ENCODE measurements around the gene MAML1. TPM values are rescaled to one million over a fixed set of nuclear protein-coding genes. Genes with fewer than 3 reads are reported as not detected.

The MAML1 gene
- total RNA-seq, 1 donor from 2014 or later: 17.5 TPM

- Histone ChIP-seq H3K36me3 (ENCODE audit: control insufficient read depth, insufficient read depth, low read length) (peaks cover 8% of the 10 kb centered on the region), H3K4me3 (ENCODE audit: low read depth, low read length) (no peak overlapping the region), H3K27me3 (ENCODE audit: control insufficient read depth, insufficient read depth, low read length) (no peaks in the 10 kb centered on the region)
- no peak for DNase-seq (ENCODE audit: low read depth)
- TF ChIP-seq, protein P1, sequence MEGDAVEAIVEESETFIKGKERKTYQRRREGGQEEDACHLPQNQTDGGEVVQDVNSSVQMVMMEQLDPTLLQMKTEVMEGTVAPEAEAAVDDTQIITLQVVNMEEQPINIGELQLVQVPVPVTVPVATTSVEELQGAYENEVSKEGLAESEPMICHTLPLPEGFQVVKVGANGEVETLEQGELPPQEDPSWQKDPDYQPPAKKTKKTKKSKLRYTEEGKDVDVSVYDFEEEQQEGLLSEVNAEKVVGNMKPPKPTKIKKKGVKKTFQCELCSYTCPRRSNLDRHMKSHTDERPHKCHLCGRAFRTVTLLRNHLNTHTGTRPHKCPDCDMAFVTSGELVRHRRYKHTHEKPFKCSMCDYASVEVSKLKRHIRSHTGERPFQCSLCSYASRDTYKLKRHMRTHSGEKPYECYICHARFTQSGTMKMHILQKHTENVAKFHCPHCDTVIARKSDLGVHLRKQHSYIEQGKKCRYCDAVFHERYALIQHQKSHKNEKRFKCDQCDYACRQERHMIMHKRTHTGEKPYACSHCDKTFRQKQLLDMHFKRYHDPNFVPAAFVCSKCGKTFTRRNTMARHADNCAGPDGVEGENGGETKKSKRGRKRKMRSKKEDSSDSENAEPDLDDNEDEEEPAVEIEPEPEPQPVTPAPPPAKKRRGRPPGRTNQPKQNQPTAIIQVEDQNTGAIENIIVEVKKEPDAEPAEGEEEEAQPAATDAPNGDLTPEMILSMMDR (IDR thresholded peaks at IDR 0.05; ENCODE audit: insufficient read depth, low read length, poor library complexity, severe bottlenecking): no peak
These were observed 39.7 kb downstream of the MAML1 start for GRCh38 chr5:179772351-179772750.

GRCh38 chr5:179773686-179774040 is 41.0 kb downstream of the MAML1 start:
- DNase-seq (ENCODE audit: low read depth): no peak
- H3K4me3 ChIP-seq (ENCODE audit: low read depth, low read length): no peak overlapping the region
- H3K36me3 ChIP-seq (ENCODE audit: control insufficient read depth, insufficient read depth, low read length): peaks cover 8% of the 10 kb centered on the region
- TF ChIP-seq, protein P1 (IDR thresholded peaks at IDR 0.05; ENCODE audit: insufficient read depth, low read length, poor library complexity, severe bottlenecking): no peak
- no peaks in the 10 kb centered on the region for H3K27me3 ChIP-seq (ENCODE audit: control insufficient read depth, insufficient read depth, low read length)

DNA sequence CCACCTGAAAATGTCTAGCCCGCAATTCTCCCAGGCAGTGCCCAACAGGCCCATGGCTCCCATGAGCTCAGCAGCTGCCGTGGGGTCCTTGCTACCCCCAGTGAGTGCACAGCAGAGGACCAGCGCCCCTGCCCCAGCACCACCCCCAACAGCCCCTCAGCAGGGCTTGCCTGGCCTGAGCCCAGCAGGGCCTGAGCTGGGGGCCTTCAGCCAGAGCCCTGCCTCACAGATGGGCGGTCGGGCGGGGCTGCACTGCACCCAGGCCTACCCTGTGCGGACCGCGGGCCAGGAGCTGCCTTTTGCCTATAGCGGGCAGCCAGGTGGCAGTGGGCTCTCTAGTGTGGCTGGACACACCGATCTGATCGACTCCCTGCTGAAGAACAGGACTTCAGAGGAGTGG is 41.8 kb downstream of the MAML1 start:
- no peak for DNase-seq (ENCODE audit: low read depth)
- Histone ChIP-seq H3K36me3 (ENCODE audit: control insufficient read depth, insufficient read depth, low read length) (peaks cover 7% of the 10 kb centered on the region), H3K4me3 (ENCODE audit: low read depth, low read length) (no peak overlapping the region), H3K27me3 (ENCODE audit: control insufficient read depth, insufficient read depth, low read length) (no peaks in the 10 kb centered on the region)
- TF ChIP-seq, protein P1 (IDR thresholded peaks at IDR 0.05; ENCODE audit: insufficient read depth, low read length, poor library complexity, severe bottlenecking): no peak

GRCh38 chr5:179776411-179776938 is 43.9 kb downstream of the MAML1 start:
- DNase-seq (ENCODE audit: low read depth): no peak
- peaks cover 4% of the 10 kb centered on the region for H3K36me3 ChIP-seq (ENCODE audit: control insufficient read depth, insufficient read depth, low read length)
- TF ChIP-seq, protein P1 (IDR thresholded peaks at IDR 0.05; ENCODE audit: insufficient read depth, low read length, poor library complexity, severe bottlenecking): no peak
- no peaks in the 10 kb centered on the region for H3K27me3 ChIP-seq (ENCODE audit: control insufficient read depth, insufficient read depth, low read length)
- H3K4me3 ChIP-seq (ENCODE audit: low read depth, low read length): no peak overlapping the region

- no peak for DNase-seq (ENCODE audit: low read depth)
- H3K4me3 ChIP-seq (ENCODE audit: low read depth, low read length): no peak overlapping the region
- TF ChIP-seq, protein P1 (IDR thresholded peaks at IDR 0.05; ENCODE audit: insufficient read depth, low read length, poor library complexity, severe bottlenecking): no peak
- no peaks in the 10 kb centered on the region for H3K27me3 ChIP-seq (ENCODE audit: control insufficient read depth, insufficient read depth, low read length)
- H3K36me3 ChIP-seq (ENCODE audit: control insufficient read depth, insufficient read depth, low read length): peaks cover 2% of the 10 kb centered on the region
These were observed 44.8 kb downstream of the MAML1 start for GRCh38 chr5:179777456-179777855.

DNA sequence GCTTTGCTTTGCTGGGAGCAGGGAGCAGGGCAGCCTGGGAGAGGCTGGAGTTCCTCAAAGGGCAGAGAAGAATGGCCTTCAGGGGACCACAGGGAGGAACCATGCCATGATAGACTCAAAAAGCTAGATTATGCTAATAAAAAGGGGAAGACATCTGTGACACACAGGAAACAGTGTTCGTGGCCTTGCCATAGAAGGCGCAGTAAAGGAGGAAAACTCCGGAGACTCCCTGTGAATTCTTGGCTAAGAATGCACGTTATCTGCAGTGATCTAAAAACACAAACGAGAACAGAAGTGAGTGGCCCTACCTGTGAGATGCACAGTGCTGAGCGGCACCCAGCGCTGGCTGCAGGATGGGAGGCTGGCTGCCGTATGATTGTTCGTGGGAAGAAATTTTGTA is 45.3 kb downstream of the MAML1 start:
- H3K4me3 ChIP-seq (ENCODE audit: low read depth, low read length): no peak overlapping the region
- TF ChIP-seq, protein P1 (IDR thresholded peaks at IDR 0.05; ENCODE audit: insufficient read depth, low read length, poor library complexity, severe bottlenecking): no peak
- peaks cover 2% of the 10 kb centered on the region for H3K36me3 ChIP-seq (ENCODE audit: control insufficient read depth, insufficient read depth, low read length)

More for the DNA sequence above, 45.3 kb downstream of the MAML1 start:
- H3K27me3 ChIP-seq (ENCODE audit: control insufficient read depth, insufficient read depth, low read length): no peaks in the 10 kb centered on the region
- DNase-seq (ENCODE audit: low read depth): no peak
